ENCODE results near the gene MAGI2.
"Not testable (repeated sequence)": the region's sequence is repeated elsewhere in the genome, so short reads cannot be mapped to it uniquely, and the experiment has no call there.

The MAGI2 gene

GRCh38 chr7:78253850-78254725, 1199.4 kb downstream of the MAGI2 start:
- H3K4me2 ChIP-seq (ENCODE audit: insufficient read depth, low read length, poor library complexity, severe bottlenecking), result no peak overlapping the region
- no peak overlapping the region for H2AFZ ChIP-seq (ENCODE audit: low read length)
- peaks cover 0 to 4% of the 10 kb centered on the region in 2 donors for H3K9me3 ChIP-seq (replicated peaks in 1 of 2; ENCODE audit: control insufficient read depth in 2 of 2, insufficient read depth in 1 of 2, low read depth in 1 of 2, low read length in 2 of 2)
- H2BK5ac ChIP-seq (ENCODE audit: low read length), result no peak overlapping the region
- peaks cover 0 to 6% of the 10 kb centered on the region in 2 donors for H3K36me3 ChIP-seq (replicated peaks in 1 of 2; ENCODE audit: control insufficient read depth in 2 of 2, insufficient read depth in 2 of 2, low read length in 2 of 2)
- no peak overlapping the region for H2BK12ac ChIP-seq (ENCODE audit: low read length)
- no peak overlapping the region for H3K18ac ChIP-seq (ENCODE audit: low read length)
- DNase-seq (ENCODE audit: low spot score), result no peak
- H4K91ac ChIP-seq (ENCODE audit: low read depth, low read length, poor library complexity), result no peak overlapping the region
- H2AK5ac ChIP-seq (ENCODE audit: low read depth, low read length), result no peak overlapping the region
- no peak overlapping the region for H3K4me3 ChIP-seq (ENCODE audit: low read length in 2 of 2)
- no peaks in the 10 kb centered on the region for H3K27me3 ChIP-seq (ENCODE audit: control insufficient read depth in 3 of 3, insufficient read depth in 3 of 3, low read depth in 1 of 3, low read length in 3 of 3)
- H2BK15ac ChIP-seq (ENCODE audit: low read length), result no peak overlapping the region
- no peak overlapping the region for H3K14ac ChIP-seq (ENCODE audit: low read length)
- H4K8ac ChIP-seq (ENCODE audit: low read depth, low read length), result no peak overlapping the region
- no peak overlapping the region for H2BK120ac ChIP-seq (ENCODE audit: low read depth, low read length)
- no CpG with 5 or more reads among the region's 4 CpGs for WGBS, 2 donors (ENCODE audit: extremely low coverage in 2 of 2, insufficient read length in 2 of 2, insufficient replicate concordance in 1 of 2)
- H3K27ac ChIP-seq (replicated peaks; ENCODE audit: low read length), result no peak overlapping the region
- no peaks in the 10 kb centered on the region for H3K79me1 ChIP-seq (ENCODE audit: low read depth, low read length)
- no peak overlapping the region for H3K9ac ChIP-seq (ENCODE audit: low read depth, low read length, poor library complexity)
- no peak overlapping the region for H3K23ac ChIP-seq (ENCODE audit: low read depth, low read length, poor library complexity)
- no peaks in the 10 kb centered on the region for H3K4me1 ChIP-seq (ENCODE audit: control insufficient read depth in 2 of 2, insufficient read depth in 1 of 2, low read depth in 1 of 2, low read length in 2 of 2)
- no peak overlapping the region for H3K4ac ChIP-seq (ENCODE audit: low read length)

GRCh38 chr7:78248867-78249266, 1204.6 kb downstream of the MAGI2 start:
- H4K91ac ChIP-seq (ENCODE audit: low read depth, low read length, poor library complexity), result no peak overlapping the region
- no peak overlapping the region for H4K8ac ChIP-seq (ENCODE audit: low read depth, low read length)
- no peak overlapping the region for H3K9ac ChIP-seq (ENCODE audit: low read depth, low read length, poor library complexity)
- H2BK5ac ChIP-seq (ENCODE audit: low read length), result no peak overlapping the region
- H3K23ac ChIP-seq (ENCODE audit: low read depth, low read length, poor library complexity), result no peak overlapping the region
- DNase-seq (ENCODE audit: low spot score), result no peak
- peaks cover 7 to 13% of the 10 kb centered on the region in 2 donors for H3K9me3 ChIP-seq (replicated peaks in 1 of 2; ENCODE audit: control insufficient read depth in 2 of 2, insufficient read depth in 1 of 2, low read depth in 1 of 2, low read length in 2 of 2)
- no peaks in the 10 kb centered on the region for H3K4me1 ChIP-seq (ENCODE audit: control insufficient read depth in 2 of 2, insufficient read depth in 1 of 2, low read depth in 1 of 2, low read length in 2 of 2)
- no peak overlapping the region for H3K4me2 ChIP-seq (ENCODE audit: insufficient read depth, low read length, poor library complexity, severe bottlenecking)
- H2AFZ ChIP-seq (ENCODE audit: low read length), result no peak overlapping the region
- H3K79me1 ChIP-seq (ENCODE audit: low read depth, low read length), result no peaks in the 10 kb centered on the region
- no peak overlapping the region for H3K27ac ChIP-seq (replicated peaks; ENCODE audit: low read length)
- no peaks in the 10 kb centered on the region for H3K36me3 ChIP-seq (replicated peaks in 1 of 2; ENCODE audit: control insufficient read depth in 2 of 2, insufficient read depth in 2 of 2, low read length in 2 of 2)
- H2AK5ac ChIP-seq (ENCODE audit: low read depth, low read length), result no peak overlapping the region
- no peaks in the 10 kb centered on the region for H3K27me3 ChIP-seq (ENCODE audit: control insufficient read depth in 3 of 3, insufficient read depth in 3 of 3, low read depth in 1 of 3, low read length in 3 of 3)
- H2BK15ac ChIP-seq (ENCODE audit: low read length), result no peak overlapping the region
- WGBS, 2 donors (ENCODE audit: extremely low coverage in 2 of 2, insufficient read length in 2 of 2, insufficient replicate concordance in 1 of 2), result no CpG with 5 or more reads among the region's 4 CpGs
- H2BK120ac ChIP-seq (ENCODE audit: low read depth, low read length), result no peak overlapping the region
- no peak overlapping the region for H2BK12ac ChIP-seq (ENCODE audit: low read length)
- H3K18ac ChIP-seq (ENCODE audit: low read length), result no peak overlapping the region
- no peak overlapping the region for H3K4me3 ChIP-seq (ENCODE audit: low read length in 2 of 2)
- H3K4ac ChIP-seq (ENCODE audit: low read length), result no peak overlapping the region
- H3K14ac ChIP-seq (ENCODE audit: low read length), result no peak overlapping the region

- no peak overlapping the region for H2AK5ac ChIP-seq (ENCODE audit: low read depth, low read length)
- no peak overlapping the region for H3K4me2 ChIP-seq (ENCODE audit: insufficient read depth, low read length, poor library complexity, severe bottlenecking)
- no peak overlapping the region for H2BK5ac ChIP-seq (ENCODE audit: low read length)
Observed at GRCh38 chr7:78247910-78248689, 1205.4 kb downstream of the MAGI2 start.

GRCh38 chr7:78240179-78240578, 1213.3 kb downstream of the MAGI2 start:
- not testable (repeated sequence) for H3K23ac ChIP-seq (ENCODE audit: low read depth, low read length, poor library complexity); H4K91ac ChIP-seq (ENCODE audit: low read depth, low read length, poor library complexity); H2AFZ ChIP-seq (ENCODE audit: low read length); H3K4me1 ChIP-seq (ENCODE audit: control insufficient read depth in 2 of 2, insufficient read depth in 1 of 2, low read depth in 1 of 2, low read length in 2 of 2); H2BK12ac ChIP-seq (ENCODE audit: low read length); H2AK5ac ChIP-seq (ENCODE audit: low read depth, low read length); H3K14ac ChIP-seq (ENCODE audit: low read length); H3K4ac ChIP-seq (ENCODE audit: low read length); H3K27ac ChIP-seq (replicated peaks; ENCODE audit: low read length); H3K9me3 ChIP-seq (replicated peaks in 1 of 2; ENCODE audit: control insufficient read depth in 2 of 2, insufficient read depth in 1 of 2, low read depth in 1 of 2, low read length in 2 of 2); H3K4me2 ChIP-seq (ENCODE audit: insufficient read depth, low read length, poor library complexity, severe bottlenecking); H2BK120ac ChIP-seq (ENCODE audit: low read depth, low read length); H2BK5ac ChIP-seq (ENCODE audit: low read length); H4K8ac ChIP-seq (ENCODE audit: low read depth, low read length); H3K9ac ChIP-seq (ENCODE audit: low read depth, low read length, poor library complexity); DNase-seq (ENCODE audit: low spot score); H3K36me3 ChIP-seq (replicated peaks in 1 of 2; ENCODE audit: control insufficient read depth in 2 of 2, insufficient read depth in 2 of 2, low read length in 2 of 2); H3K4me3 ChIP-seq (ENCODE audit: low read length in 2 of 2); H2BK15ac ChIP-seq (ENCODE audit: low read length); H3K18ac ChIP-seq (ENCODE audit: low read length); H3K27me3 ChIP-seq (ENCODE audit: control insufficient read depth in 3 of 3, insufficient read depth in 3 of 3, low read depth in 1 of 3, low read length in 3 of 3); H3K79me1 ChIP-seq (ENCODE audit: low read depth, low read length)
- no CpG with 5 or more reads among the region's 1 CpG for WGBS, 2 donors (ENCODE audit: extremely low coverage in 2 of 2, insufficient read length in 2 of 2, insufficient replicate concordance in 1 of 2)

More at GRCh38 chr7:78247910-78248689, 1205.4 kb downstream of the MAGI2 start:
- no peak overlapping the region for H3K18ac ChIP-seq (ENCODE audit: low read length)
- H3K23ac ChIP-seq (ENCODE audit: low read depth, low read length, poor library complexity), result no peak overlapping the region
- no peak overlapping the region for H3K27ac ChIP-seq (replicated peaks; ENCODE audit: low read length)
- no peak overlapping the region for H4K91ac ChIP-seq (ENCODE audit: low read depth, low read length, poor library complexity)
- H3K4ac ChIP-seq (ENCODE audit: low read length), result no peak overlapping the region
- peaks cover 7 to 13% of the 10 kb centered on the region in 2 donors for H3K9me3 ChIP-seq (replicated peaks in 1 of 2; ENCODE audit: control insufficient read depth in 2 of 2, insufficient read depth in 1 of 2, low read depth in 1 of 2, low read length in 2 of 2)
- H3K27me3 ChIP-seq (ENCODE audit: control insufficient read depth in 3 of 3, insufficient read depth in 3 of 3, low read depth in 1 of 3, low read length in 3 of 3), result no peaks in the 10 kb centered on the region
- H3K14ac ChIP-seq (ENCODE audit: low read length), result no peak overlapping the region
- no peaks in the 10 kb centered on the region for H3K36me3 ChIP-seq (replicated peaks in 1 of 2; ENCODE audit: control insufficient read depth in 2 of 2, insufficient read depth in 2 of 2, low read length in 2 of 2)
- no peak overlapping the region for H2BK120ac ChIP-seq (ENCODE audit: low read depth, low read length)
- no peak overlapping the region for H3K4me3 ChIP-seq (ENCODE audit: low read length in 2 of 2)
- no peak overlapping the region for H2AFZ ChIP-seq (ENCODE audit: low read length)
- H3K4me1 ChIP-seq (ENCODE audit: control insufficient read depth in 2 of 2, insufficient read depth in 1 of 2, low read depth in 1 of 2, low read length in 2 of 2), result no peaks in the 10 kb centered on the region
- no peak overlapping the region for H4K8ac ChIP-seq (ENCODE audit: low read depth, low read length)
- no peaks in the 10 kb centered on the region for H3K79me1 ChIP-seq (ENCODE audit: low read depth, low read length)
- no peak overlapping the region for H2BK12ac ChIP-seq (ENCODE audit: low read length)
- H2BK15ac ChIP-seq (ENCODE audit: low read length), result no peak overlapping the region
- no peak for DNase-seq (ENCODE audit: low spot score)
- H3K9ac ChIP-seq (ENCODE audit: low read depth, low read length, poor library complexity), result no peak overlapping the region

All from neuronal stem cell (in vitro differentiated cells).